ENCODE results near the gene STRA6. TPM values are rescaled to one million over a fixed set of nuclear protein-coding genes. Genes with fewer than 3 reads are reported as not detected.

STRA6 gene
- total and polyA plus RNA-seq, 2 of the 8 experiments (the other 6 are each of a cell fraction or from before 2014, with no cell fraction given) = 9.3 to 14.5 TPM

- Histone ChIP-seq H3K79me2 (ENCODE audit: control insufficient read depth in 1 of 2, insufficient read depth in 2 of 2, low read length in 2 of 2) (no peaks in the 10 kb centered on the region), H3K4ac (replicated peaks; ENCODE audit: insufficient read length, low read depth, low read length) (no peak overlapping the region), H3K18ac (ENCODE audit: extremely low read depth, low read length) (no peak overlapping the region), H3K9me3 (ENCODE audit: insufficient read depth in 2 of 2, low read depth in 1 of 2, low read length in 1 of 2) (no peaks in the 10 kb centered on the region), H3K4me3 (ENCODE audit: extremely low read depth in 1 of 4, insufficient read depth in 2 of 4, low read depth in 3 of 4, low read length in 4 of 4) (no peak overlapping the region), H2BK15ac (ENCODE audit: low read length) (no peak overlapping the region), H2BK120ac (replicated peaks; ENCODE audit: low read depth, low read length) (no peak overlapping the region), H3K23ac (ENCODE audit: insufficient read length) (no peak overlapping the region), H4K91ac (replicated peaks; ENCODE audit: insufficient read length, low read length) (no peak overlapping the region), H3K27ac (ENCODE audit: low read depth, low read length) (no peak overlapping the region), H2BK20ac (ENCODE audit: low read length) (no peak overlapping the region), H2BK12ac (ENCODE audit: low read depth, low read length) (no peak overlapping the region), H3K14ac (ENCODE audit: insufficient read length) (no peak overlapping the region), H3K9ac (replicated peaks in 1 of 4; ENCODE audit: extremely low read depth in 1 of 4, low read depth in 3 of 4, low read length in 3 of 4) (no peak overlapping the region), H3K27me3 (replicated peaks in 1 of 4; ENCODE audit: control insufficient read depth in 3 of 4, extremely low read depth in 1 of 4, insufficient read depth in 3 of 4, low read length in 3 of 4) (no peaks in the 10 kb centered on the region), H2AK5ac (ENCODE audit: low read depth, low read length) (no peak overlapping the region), H2BK5ac (ENCODE audit: low read depth, low read length) (no peak overlapping the region), H3K36me3 (ENCODE audit: control insufficient read depth in 2 of 4, insufficient read depth in 4 of 4, low read length in 3 of 4) (no peaks in the 10 kb centered on the region), H4K5ac (ENCODE audit: insufficient read length, low read depth, low read length) (no peak overlapping the region), H2AFZ (ENCODE audit: low read length) (no peak overlapping the region), H4K20me1 (replicated peaks in 1 of 2; ENCODE audit: control insufficient read depth in 1 of 2, insufficient read depth in 2 of 2, low read length in 2 of 2) (no peaks in the 10 kb centered on the region), H3K23me2 (ENCODE audit: low read depth, low read length) (0 out of 2 replicates have a peak, but pooled peaks cover 2% of the 10 kb centered on the region), H4K8ac (ENCODE audit: extremely low read depth, insufficient read depth, low read length) (no peak overlapping the region), H3K56ac (replicated peaks; ENCODE audit: insufficient read length, low read depth, low read length) (no peak overlapping the region), H3K79me1 (ENCODE audit: low read depth, low read length) (no peaks in the 10 kb centered on the region), H3K4me2 (ENCODE audit: insufficient read depth in 1 of 2, low read depth in 2 of 2, low read length in 2 of 2) (no peak overlapping the region), H3K4me1 (replicated peaks in 1 of 4; ENCODE audit: control insufficient read depth in 3 of 4, insufficient read depth in 4 of 4, low read length in 3 of 4) (no peaks in the 10 kb centered on the region; a peak in 2 of 7 replicates)
- ChIA-PET POLR2A (ENCODE audit: partially characterized antibody) (interaction anchor here (1.1 to 10.3 kb wide), 6 partner anchors 8 to 30 kb away, joined by 3 to 76 read pairs (median 6); partner anchors contain the start of gene STRA6), CTCF (ENCODE audit: partially characterized antibody) (interaction anchor here (0.6 to 2.3 kb wide), 4 partner anchors 16 to 114 kb away, joined by 3 to 9 read pairs (median 4); no protein-coding TSS in a partner anchor)
- no peak for TF ChIP-seq KDM1A (IDR thresholded peaks at IDR 0.05; ENCODE audit: borderline replicate concordance, low read length)
- WGBS, 2 experiments (ENCODE audit: extremely low coverage in 1 of 2, insufficient coverage in 1 of 2, insufficient read length in 1 of 2, insufficient replicate concordance in 2 of 2, low coverage in 1 of 2, low lambda C conversion rate in 2 of 2, missing lambda C conversion rate in 1 of 2) = 93% methylated on average over 4 of the region's 4 CpGs; no CpG with 5 or more reads in 1 of the 2 experiments
- DNase-seq (ENCODE audit: low read depth in 1 of 2, low spot score in 2 of 2) = no peak
- no peak for FAIRE-seq
These were observed 9.3 kb downstream of the STRA6 start for GRCh38 chr15:74193299-74193718.

Measured in H1 (cell line).